COR-L47 (cell line): ENCODE results near the gene PBX3.

Experiments
- DNase-seq: peaks from one replicate; lab custom pipeline; 2025; lab: John Stamatoyannopoulos, UW

PBX3 gene

GRCh38 chr9:125906893-125907292 lies 159.7 kb downstream of the PBX3 start:
- DNase-seq: no peak

- no peak for DNase-seq
These were observed 161.0 kb downstream of the PBX3 start for GRCh38 chr9:125908136-125908535.

- no peak for DNase-seq
These were observed 161.8 kb downstream of the PBX3 start for GRCh38 chr9:125908966-125909365.

GRCh38 chr9:125909459-125909858 lies 162.3 kb downstream of the PBX3 start:
- DNase-seq: no peak

- no peak for DNase-seq
These were observed 163.1 kb downstream of the PBX3 start for GRCh38 chr9:125910286-125910685.

- DNase-seq: peak; percentile 57
These were observed 164.9 kb downstream of the PBX3 start for GRCh38 chr9:125911861-125912644.

- no peak for DNase-seq
These were observed 165.5 kb downstream of the PBX3 start for GRCh38 chr9:125912667-125913066.

GRCh38 chr9:125913551-125913950 lies 166.4 kb downstream of the PBX3 start:
- DNase-seq: no peak

GRCh38 chr9:125914411-125914810 lies 167.2 kb downstream of the PBX3 start:
- DNase-seq: no peak

- no peak for DNase-seq
These were observed 168.4 kb downstream of the PBX3 start for GRCh38 chr9:125915606-125916005.

GRCh38 chr9:125919565-125919964 lies 172.4 kb downstream of the PBX3 start:
- no peak for DNase-seq

- no peak for DNase-seq
These were observed 173.2 kb downstream of the PBX3 start for GRCh38 chr9:125920402-125920801.

GRCh38 chr9:125922854-125923253 lies 175.7 kb downstream of the PBX3 start:
- DNase-seq: no peak

GRCh38 chr9:125924351-125924750 lies 177.2 kb downstream of the PBX3 start:
- no peak for DNase-seq

- DNase-seq: no peak
These were observed 179.8 kb downstream of the PBX3 start for GRCh38 chr9:125926936-125927335.

- no peak for DNase-seq
These were observed 182.7 kb downstream of the PBX3 start for GRCh38 chr9:125929846-125930245.

- DNase-seq: no peak
These were observed 184.0 kb downstream of the PBX3 start for GRCh38 chr9:125931211-125931610.

- DNase-seq: no peak
These were observed 184.8 kb downstream of the PBX3 start for GRCh38 chr9:125932012-125932411.

- DNase-seq: no peak
These were observed 185.7 kb downstream of the PBX3 start for GRCh38 chr9:125932746-125933455.

GRCh38 chr9:125942125-125942524 lies 195.0 kb downstream of the PBX3 start:
- DNase-seq: no peak

- DNase-seq: no peak
These were observed 196.7 kb downstream of the PBX3 start for GRCh38 chr9:125943831-125944230.

- no peak for DNase-seq
These were observed 199.2 kb downstream of the PBX3 start for GRCh38 chr9:125946397-125946796.

GRCh38 chr9:125948887-125949596 lies 201.9 kb downstream of the PBX3 start:
- no peak for DNase-seq
